ENCODE data around the gene PDSS1. TPM values are rescaled to one million over a fixed set of nuclear protein-coding genes. Genes with fewer than 3 reads are reported as not detected.

Gene PDSS1
- total RNA-seq, 1 donor = 1.8 TPM

GRCh38 chr10:26779176-26779860 lies 81.8 kb downstream of the PDSS1 start:
- Histone ChIP-seq H3K36me3 (ENCODE audit: insufficient read depth, low read length) (no peaks in the 10 kb centered on the region), H3K4me3 (ENCODE audit: insufficient read depth, low read length) (no peak overlapping the region), H2AFZ (ENCODE audit: low read length) (no peak overlapping the region), H3K9me3 (ENCODE audit: low read depth, low read length) (no peaks in the 10 kb centered on the region), H3K79me2 (ENCODE audit: insufficient read depth, low read length) (peaks cover 88% of the 10 kb centered on the region), H4K20me1 (ENCODE audit: insufficient read depth, low read length) (peaks cover 33% of the 10 kb centered on the region), H3K27ac (ENCODE audit: low read depth, low read length) (no peak overlapping the region), H3K4me1 (ENCODE audit: insufficient read depth, low read length) (peaks cover 18% of the 10 kb centered on the region), H3K27me3 (ENCODE audit: insufficient read depth, low read length) (no peaks in the 10 kb centered on the region), H3K4me2 (ENCODE audit: insufficient read depth, low read length) (no peak overlapping the region)
- DNase-seq (ENCODE audit: insufficient read length, low spot score, missing footprints) = no peak
- no peak for TF ChIP-seq CTCF (IDR thresholded peaks at IDR 0.05; ENCODE audit: extremely low read depth, low read depth, low read length)

- DNase-seq (ENCODE audit: insufficient read length, low spot score, missing footprints) = no peak
- Histone ChIP-seq H4K20me1 (ENCODE audit: insufficient read depth, low read length) (peaks cover 39% of the 10 kb centered on the region), H3K4me3 (ENCODE audit: insufficient read depth, low read length) (no peak overlapping the region), H3K4me2 (ENCODE audit: insufficient read depth, low read length) (peak overlapping the region; percentile 44), H2AFZ (ENCODE audit: low read length) (no peak overlapping the region), H3K79me2 (ENCODE audit: insufficient read depth, low read length) (peaks cover 90% of the 10 kb centered on the region), H3K4me1 (ENCODE audit: insufficient read depth, low read length) (peaks cover 18% of the 10 kb centered on the region), H3K9me3 (ENCODE audit: low read depth, low read length) (no peaks in the 10 kb centered on the region), H3K27me3 (ENCODE audit: insufficient read depth, low read length) (no peaks in the 10 kb centered on the region), H3K27ac (ENCODE audit: low read depth, low read length) (peak overlapping the region; percentile 83), H3K36me3 (ENCODE audit: insufficient read depth, low read length) (no peaks in the 10 kb centered on the region)
- TF ChIP-seq CTCF (IDR thresholded peaks at IDR 0.05; ENCODE audit: extremely low read depth, low read depth, low read length) = no peak
Measured at GRCh38 chr10:26780106-26780792, 82.7 kb downstream of the PDSS1 start.

GRCh38 chr10:26780793-26781601 lies 83.5 kb downstream of the PDSS1 start:
- peaks cover 90% of the 10 kb centered on the region for H3K79me2 ChIP-seq (ENCODE audit: insufficient read depth, low read length)
- DNase-seq (ENCODE audit: insufficient read length, low spot score, missing footprints) = peak; percentile 81
- H3K4me3 ChIP-seq (ENCODE audit: insufficient read depth, low read length) = peak overlapping the region; percentile 1
- H3K4me1 ChIP-seq (ENCODE audit: insufficient read depth, low read length) = peaks cover 18% of the 10 kb centered on the region
- TF ChIP-seq CTCF (IDR thresholded peaks at IDR 0.05; ENCODE audit: extremely low read depth, low read depth, low read length) = no peak
- peak overlapping the region; percentile 44 for H3K4me2 ChIP-seq (ENCODE audit: insufficient read depth, low read length)
- peak overlapping the region; percentile 83 for H3K27ac ChIP-seq (ENCODE audit: low read depth, low read length)
- H3K9me3 ChIP-seq (ENCODE audit: low read depth, low read length) = no peaks in the 10 kb centered on the region
- H3K36me3 ChIP-seq (ENCODE audit: insufficient read depth, low read length) = no peaks in the 10 kb centered on the region
- H2AFZ ChIP-seq (ENCODE audit: low read length) = no peak overlapping the region
- H4K20me1 ChIP-seq (ENCODE audit: insufficient read depth, low read length) = peaks cover 45% of the 10 kb centered on the region
- H3K27me3 ChIP-seq (ENCODE audit: insufficient read depth, low read length) = no peaks in the 10 kb centered on the region

All from osteoblast (primary cell).